K562 (cell line): ENCODE results near the gene WFIKKN2. TPM values are rescaled to one million over a fixed set of nuclear protein-coding genes. Genes with fewer than 3 reads are reported as not detected.

Experiments
- ATAC-seq: fragments of 200-7000 bp; cut with Tn5 transposase; 3 replicates; pipeline ENCODE4 v1.9.1; 2020; ENCODE audit warnings: moderate library complexity
- BruUV-seq: library from RNA; stranded (reverse); fragments of 400-500 nt; replicated peaks from 2 replicates; lab custom pipeline; 2021; lab: Mats Ljungman, UMichigan
- CTCF ChIA-PET: fragments of 300-600 bp; formaldehyde crosslinking; extraction: SDS; loops from one replicate; lab custom pipeline; 2021; ENCODE audit warnings: low intra/inter-chr PET ratio; lab: Yijun Ruan, JAX
- POLR2A ChIA-PET: fragments of 300-600, 350-650 bp; sonication (Branson Sonifier 250); formaldehyde crosslinking; extraction: SDS; loops from one replicate; lab custom pipeline; 2021; ENCODE audit warnings: antibody characterized with exemption, inconsistent platforms; lab: Yijun Ruan, JAX
- DNase-seq, 4 experiments: peaks; one replicate each; pipeline versions ENCODE4 v3.0.0 to v3.0.0-alpha.2; 2011 to 2018; ENCODE audit warnings: low spot score in 3 of 4, mixed read lengths in 3 of 4; ENCODE audit errors: extremely low read depth in 1 of 4
- FAIRE-seq: peaks from 2 replicates; lab custom pipeline; 2011; peaks lifted over from hg19 to GRCh38; lab: Jason Lieb, UNC
- H2AFZ ChIP-seq: 2 replicates; pipeline ENCODE4 v1.6.0; 2011; ENCODE audit warnings: low read depth, low read length, control low read depth, inconsistent platforms
- H3K27ac ChIP-seq: fragments of 200-600 bp; 3 replicates; pipeline ENCODE4 v1.8.0; 2011; ENCODE audit warnings: low read depth, mild to moderate bottlenecking, control low read depth, inconsistent platforms, low read length, moderate library complexity, mixed read lengths; ENCODE audit errors: extremely low read depth
- H3K27me3 ChIP-seq, 2 experiments: fragments of 300-600 bp in 1 of 2; 2 replicates in 1 of 2; 3 replicates in 1 of 2; pipeline versions ENCODE4 v1.6.0 to v1.8.0; 2011; ENCODE audit warnings: inconsistent platforms in 2 of 2, low read length in 2 of 2, mild to moderate bottlenecking in 1 of 2, mixed read lengths in 1 of 2, moderate library complexity in 1 of 2; ENCODE audit not compliant: control insufficient read depth in 2 of 2, insufficient read depth in 2 of 2
- H3K36me3 ChIP-seq: fragments of 300-600 bp; 3 replicates; pipeline ENCODE4 v1.8.0; 2011; ENCODE audit warnings: mild to moderate bottlenecking, low read length, inconsistent platforms; ENCODE audit not compliant: control insufficient read depth, insufficient read depth
- H3K4me1 ChIP-seq, 2 experiments: fragments of 200-600 bp in 1 of 2; replicated peaks in 1 of 2; 2 replicates in 1 of 2; 3 replicates in 1 of 2; pipeline versions ENCODE4 v1.5.1 to v1.8.0; 2011; ENCODE audit warnings: inconsistent platforms in 2 of 2, low read length in 2 of 2, mild to moderate bottlenecking in 1 of 2, mixed read lengths in 1 of 2, moderate library complexity in 1 of 2; ENCODE audit not compliant: control insufficient read depth in 2 of 2, insufficient read depth in 2 of 2
- H3K4me2 ChIP-seq: 2 replicates; pipeline ENCODE4 v1.6.1; 2011; ENCODE audit warnings: low read length, control low read depth, inconsistent platforms, mixed read lengths; ENCODE audit not compliant: insufficient read depth
- H3K4me3 ChIP-seq: fragments of 200-600 bp; sonication (generic), shearing (Covaris generic); 2 replicates; pipeline ENCODE4 v1.5.1; 2016; ENCODE audit warnings: control low read depth, inconsistent platforms
- H3K79me2 ChIP-seq: fragments of 200-600 bp; 3 replicates; pipeline ENCODE4 v1.8.0; 2011; ENCODE audit warnings: low read length, inconsistent platforms; ENCODE audit not compliant: control insufficient read depth, insufficient read depth
- H3K9ac ChIP-seq, 2 experiments: 2 replicates each; pipeline versions ENCODE4 v1.6.0 to v1.6.1; 2011; ENCODE audit warnings: low read depth in 2 of 2, low read length in 2 of 2, control low read depth in 1 of 2, inconsistent platforms in 1 of 2, mild to moderate bottlenecking in 1 of 2, mixed read lengths in 1 of 2; ENCODE audit not compliant: insufficient read depth in 1 of 2
- H3K9me1 ChIP-seq: one replicate; pipeline ENCODE4 v1.6.0; 2011; ENCODE audit warnings: inconsistent platforms, mild to moderate bottlenecking, low read length, moderate library complexity; ENCODE audit not compliant: control insufficient read depth, insufficient read depth
- H3K9me3 ChIP-seq: replicated peaks from 2 replicates; pipeline ENCODE4 v1.5.1; 2011; ENCODE audit warnings: low read depth, low read length, inconsistent platforms; ENCODE audit not compliant: control insufficient read depth, insufficient read depth
- H4K20me1 ChIP-seq: replicated peaks from 2 replicates; pipeline ENCODE4 v1.6.1; 2011; ENCODE audit warnings: low read length, inconsistent platforms, mixed read lengths; ENCODE audit not compliant: control insufficient read depth, insufficient read depth
- BHLHE40 ChIP-seq: IDR thresholded peaks from 2 replicates; pipeline ENCODE4 v1.6.1; 2011; ENCODE audit warnings: low read length, improper control_type of control experiment
- CHD2 ChIP-seq: IDR thresholded peaks from 2 replicates; pipeline ENCODE4 v1.6.1; 2011; ENCODE audit warnings: low read depth, low read length
- ESRRA ChIP-seq: fragments of 450-650 bp; IDR thresholded peaks from 2 replicates; pipeline ENCODE4 v1.6.1; 2014; ENCODE audit warnings: low read depth, mild to moderate bottlenecking, moderate library complexity, borderline replicate concordance
- HSF4 ChIP-seq: fragments of 250-450 bp; sonication (Bioruptor Pico); IDR thresholded peaks from 2 replicates; pipeline ENCODE4 v2.1.2; 2022; ENCODE audit warnings: mild to moderate bottlenecking, moderate library complexity, borderline replicate concordance
- KLF13 ChIP-seq: fragments of 450-650 bp; IDR thresholded peaks from 2 replicates; pipeline ENCODE4 v1.6.1; 2016; ENCODE audit warnings: missing genetic modification characterization, low read depth, mild to moderate bottlenecking, missing compliant biosample characterization, moderate library complexity, borderline replicate concordance
- NCOA4 ChIP-seq: fragments of 450-650 bp; IDR thresholded peaks from 2 replicates; pipeline ENCODE4 v1.6.1; 2018; ENCODE audit warnings: mild to moderate bottlenecking; ENCODE audit not compliant: partially characterized antibody
- NFIC ChIP-seq: fragments of 450-650 bp; IDR thresholded peaks from 2 replicates; pipeline ENCODE4 v1.6.1; 2017; ENCODE audit warnings: mild to moderate bottlenecking, inconsistent platforms
- OTX1 ChIP-seq: fragments of 450-650 bp; formaldehyde crosslinking; IDR thresholded peaks from 2 replicates; pipeline ENCODE4 v1.4.0; 2022; ENCODE audit warnings: mild to moderate bottlenecking
- PCBP1 ChIP-seq: fragments of 200-400 bp; formaldehyde crosslinking; IDR thresholded peaks from 2 replicates; pipeline ENCODE4 v1.6.1; 2018; ENCODE audit warnings: mild to moderate bottlenecking, low read depth, low read length; ENCODE audit not compliant: poor library complexity, severe bottlenecking
- PML ChIP-seq: IDR thresholded peaks from 2 replicates; pipeline ENCODE4 v1.6.1; 2012; ENCODE audit warnings: low read length, inconsistent platforms
- RNF2 ChIP-seq: sonication (generic); IDR thresholded peaks from 2 replicates; pipeline ENCODE4 v1.6.1; 2016
- TSC22D4 ChIP-seq: fragments of 450-650 bp; IDR thresholded peaks from 2 replicates; pipeline ENCODE4 v1.6.1; 2016; ENCODE audit warnings: missing genetic modification characterization, missing biosample characterization, control low read depth
- ZNF134 ChIP-seq: fragments of 250-450 bp; sonication (Bioruptor Pico); conservative IDR thresholded peaks from 2 replicates; pipeline ENCODE4 v1.4.0; 2020
- ZNF184 ChIP-seq: sonication (generic); formaldehyde crosslinking; IDR thresholded peaks from 2 replicates; pipeline ENCODE4 v1.5.0; 2020; ENCODE audit warnings: missing genetic modification reagents
- ZNF408 ChIP-seq: fragments of 250-450 bp; sonication (Bioruptor Pico); IDR thresholded peaks from 2 replicates; pipeline ENCODE4 v1.4.0; 2020; ENCODE audit warnings: low read depth, mild to moderate bottlenecking, moderate library complexity
- WGBS: fragments of 100-300 bp; shearing (Covaris generic); methylation state at CpG from one replicate; pipeline ENCODE4 v1.1.6; 2016; ENCODE audit warnings: low coverage, mixed read lengths; ENCODE audit not compliant: insufficient coverage; ENCODE audit errors: missing lambda C conversion rate; 5-methylcytosine and 5-hydroxymethylcytosine counted together
- in situ Hi-C: fragments of 300-500 bp; cut with MboI; formaldehyde crosslinking; loops from 4 replicates; pipeline ENCODE4 v1.15.0; 2018; ENCODE audit warnings: inconsistent platforms, mixed read lengths
- intact Hi-C: fragments of 100-400 bp; cut with micrococcal nuclease; formaldehyde crosslinking; loops from 2 replicates; pipeline ENCODE4 v1.14.2; 2022
- polyA plus RNA-seq, 8 experiments: library from polyadenylated mRNA; depleted of rRNA in 4 of 8; stranded (reverse) in 5 of 8; unstranded in 3 of 8; fragments of >200 nt; fragmentation: Nextera tagmentation in 2 of 8; fragmentation: Illumina TruSeq in 1 of 8; extraction: Ambion mirVana in 2 of 8; extraction: Trizol in 1 of 8; gene quantifications; 2 replicates each; pipeline versions ENCODE4 v1.2.1 to v1.2.3, GENCODE V29; 2011 to 2014; ENCODE audit warnings: inconsistent platforms in 1 of 8, missing spikeins in 1 of 8
- total RNA-seq, 7 experiments: library from RNA; depleted of rRNA in 6 of 7; stranded (reverse); fragments of >200 nt in 6 of 7; fragmentation: Illumina TruSeq in 2 of 7; extraction: Trizol in 2 of 7; gene quantifications; 2 replicates each; pipeline versions ENCODE4 v1.2.1 to v1.2.3, GENCODE V29; 2011 to 2021; ENCODE audit warnings: low replicate concordance in 1 of 7
- TF ChIP-seq, protein P1 (sequence below), 2 experiments: fragments of 450-650 bp; conservative IDR thresholded peaks; 2 replicates each; pipeline ENCODE4 v1.6.1; 2017; ENCODE audit warnings: mild to moderate bottlenecking in 2 of 2, moderate library complexity in 2 of 2
- TF ChIP-seq, protein P2 (sequence below): fragments of 250-450 bp; sonication (Bioruptor Pico); IDR thresholded peaks from 2 replicates; pipeline ENCODE4 v1.8.0; 2021; ENCODE audit warnings: moderate library complexity, mild to moderate bottlenecking, inconsistent platforms
- TF ChIP-seq, protein P3 (sequence below): fragments of 250-450 bp; sonication (Bioruptor Pico); IDR thresholded peaks from 2 replicates; pipeline ENCODE4 v1.4.0; 2020

Gene WFIKKN2
- total and polyA plus RNA-seq, 9 of the 15 experiments (the other 6 are each of a cell fraction or from before 2014, with no cell fraction given) = 0.07 TPM; not detected in 8

DNA sequence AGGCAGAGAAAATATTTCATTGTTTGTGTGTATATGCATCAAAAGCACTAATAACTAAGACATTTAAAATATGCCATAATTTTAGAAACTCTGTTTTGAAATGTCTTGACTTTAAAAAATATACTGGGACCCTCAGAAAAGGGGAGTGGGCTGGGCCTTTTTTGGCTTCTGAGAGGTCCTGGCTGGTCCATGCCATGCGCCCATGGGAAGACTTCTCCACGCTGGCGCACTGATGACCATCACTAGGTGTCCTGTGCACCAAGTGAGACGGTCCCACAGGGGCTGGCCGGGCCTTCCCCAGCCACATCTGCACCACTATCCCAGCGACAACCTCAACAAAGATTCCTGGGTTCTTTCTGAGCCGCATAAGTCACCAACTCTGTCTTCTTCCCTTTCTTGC is 27.0 kb upstream of the WFIKKN2 start (continued):
- TF ChIP-seq ZNF184 (no peak), ESRRA (no peak), HSF4 (CRISPR knock-in tag) (no peak)

DNA sequence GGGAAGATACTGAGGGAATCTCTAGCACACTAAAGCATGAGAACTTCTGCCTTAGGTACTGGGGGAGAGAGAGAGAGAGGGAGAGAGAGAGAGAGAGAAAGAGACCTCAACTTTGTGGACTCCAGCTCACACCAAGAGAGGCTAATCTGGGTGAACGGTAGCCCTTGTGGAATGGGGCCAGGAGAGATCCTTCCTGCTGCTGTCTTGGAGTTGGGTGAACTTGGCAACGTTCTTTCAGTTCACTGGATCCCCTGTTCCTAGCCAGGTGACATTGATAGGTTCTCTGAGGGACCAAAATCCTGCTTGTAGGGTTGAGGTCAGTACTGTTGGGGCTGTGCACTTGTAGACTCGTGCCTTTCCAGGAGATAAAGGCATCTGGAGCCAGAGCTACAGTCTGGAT is 26.5 kb upstream of the WFIKKN2 start:
- ATAC-seq (no peak), FAIRE-seq (no peak), DNase-seq (no peak)
- no peak overlapping the region for H3K27ac ChIP-seq
- H3K4me1 ChIP-seq = peaks cover 0 to 3% of the 10 kb centered on the region in 2 experiments; a peak in 1 of 5 replicates
- in situ Hi-C loops = no loop called here
- H3K9me1 ChIP-seq = no peaks in the 10 kb centered on the region
- no TSS peak for BruUV-seq
- intact Hi-C loops = no loop called here
- H3K4me3 ChIP-seq = no peak overlapping the region
- CTCF ChIA-PET = no interaction called here
- no peak overlapping the region for H3K4me2 ChIP-seq
- H4K20me1 ChIP-seq = no peaks in the 10 kb centered on the region
- H3K9me3 ChIP-seq = no peaks in the 10 kb centered on the region; the same call in 1 of the 2 replicates
- peak overlapping the region in 1 of 2 experiments; percentile 22; a peak in 1 of 4 replicates for H3K9ac ChIP-seq
- no peaks in the 10 kb centered on the region for H3K79me2 ChIP-seq
- WGBS = 7% methylated on average over 3 of the region's 3 CpGs
- H2AFZ ChIP-seq = peak overlapping the region; percentile 34; the same call in 1 of the 2 replicates
- peaks cover 3 to 7% of the 10 kb centered on the region in 2 experiments; a peak in 4 of 5 replicates for H3K27me3 ChIP-seq
- no peaks in the 10 kb centered on the region for H3K36me3 ChIP-seq
- POLR2A ChIA-PET = interaction anchor here (0.6 to 1.4 kb wide), 4 partner anchors 8 to 51 kb away, joined by 3 to 5 read pairs (median 3); no protein-coding TSS in a partner anchor
- TF ChIP-seq RNF2 = no peak
- TF ChIP-seq CHD2 = no peak
- no peak for TF ChIP-seq ZNF134 (CRISPR knock-in tag)
- TF ChIP-seq, protein P1, sequence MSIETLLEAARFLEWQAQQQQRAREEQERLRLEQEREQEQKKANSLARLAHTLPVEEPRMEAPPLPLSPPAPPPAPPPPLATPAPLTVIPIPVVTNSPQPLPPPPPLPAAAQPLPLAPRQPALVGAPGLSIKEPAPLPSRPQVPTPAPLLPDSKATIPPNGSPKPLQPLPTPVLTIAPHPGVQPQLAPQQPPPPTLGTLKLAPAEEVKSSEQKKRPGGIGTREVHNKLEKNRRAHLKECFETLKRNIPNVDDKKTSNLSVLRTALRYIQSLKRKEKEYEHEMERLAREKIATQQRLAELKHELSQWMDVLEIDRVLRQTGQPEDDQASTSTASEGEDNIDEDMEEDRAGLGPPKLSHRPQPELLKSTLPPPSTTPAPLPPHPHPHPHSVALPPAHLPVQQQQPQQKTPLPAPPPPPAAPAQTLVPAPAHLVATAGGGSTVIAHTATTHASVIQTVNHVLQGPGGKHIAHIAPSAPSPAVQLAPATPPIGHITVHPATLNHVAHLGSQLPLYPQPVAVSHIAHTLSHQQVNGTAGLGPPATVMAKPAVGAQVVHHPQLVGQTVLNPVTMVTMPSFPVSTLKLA (conservative IDR thresholded peaks at IDR 0.05) = no peak
- TF ChIP-seq TSC22D4 (tag) = no peak
- no peak for TF ChIP-seq NFIC
- no peak for TF ChIP-seq BHLHE40
- no peak for TF ChIP-seq NCOA4
- no peak for TF ChIP-seq ZNF408 (CRISPR knock-in tag)
- TF ChIP-seq, protein P2, sequence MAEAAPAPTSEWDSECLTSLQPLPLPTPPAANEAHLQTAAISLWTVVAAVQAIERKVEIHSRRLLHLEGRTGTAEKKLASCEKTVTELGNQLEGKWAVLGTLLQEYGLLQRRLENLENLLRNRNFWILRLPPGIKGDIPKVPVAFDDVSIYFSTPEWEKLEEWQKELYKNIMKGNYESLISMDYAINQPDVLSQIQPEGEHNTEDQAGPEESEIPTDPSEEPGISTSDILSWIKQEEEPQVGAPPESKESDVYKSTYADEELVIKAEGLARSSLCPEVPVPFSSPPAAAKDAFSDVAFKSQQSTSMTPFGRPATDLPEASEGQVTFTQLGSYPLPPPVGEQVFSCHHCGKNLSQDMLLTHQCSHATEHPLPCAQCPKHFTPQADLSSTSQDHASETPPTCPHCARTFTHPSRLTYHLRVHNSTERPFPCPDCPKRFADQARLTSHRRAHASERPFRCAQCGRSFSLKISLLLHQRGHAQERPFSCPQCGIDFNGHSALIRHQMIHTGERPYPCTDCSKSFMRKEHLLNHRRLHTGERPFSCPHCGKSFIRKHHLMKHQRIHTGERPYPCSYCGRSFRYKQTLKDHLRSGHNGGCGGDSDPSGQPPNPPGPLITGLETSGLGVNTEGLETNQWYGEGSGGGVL (CRISPR knock-in tag) = no peak
- TF ChIP-seq PML = no peak
- TF ChIP-seq OTX1 (CRISPR knock-in tag) = no peak
- TF ChIP-seq, protein P3, sequence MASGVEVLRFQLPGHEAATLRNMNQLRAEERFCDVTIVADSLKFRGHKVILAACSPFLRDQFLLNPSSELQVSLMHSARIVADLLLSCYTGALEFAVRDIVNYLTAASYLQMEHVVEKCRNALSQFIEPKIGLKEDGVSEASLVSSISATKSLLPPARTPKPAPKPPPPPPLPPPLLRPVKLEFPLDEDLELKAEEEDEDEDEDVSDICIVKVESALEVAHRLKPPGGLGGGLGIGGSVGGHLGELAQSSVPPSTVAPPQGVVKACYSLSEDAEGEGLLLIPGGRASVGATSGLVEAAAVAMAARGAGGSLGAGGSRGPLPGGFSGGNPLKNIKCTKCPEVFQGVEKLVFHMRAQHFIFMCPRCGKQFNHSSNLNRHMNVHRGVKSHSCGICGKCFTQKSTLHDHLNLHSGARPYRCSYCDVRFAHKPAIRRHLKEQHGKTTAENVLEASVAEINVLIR (CRISPR knock-in tag) = no peak
- no peak for TF ChIP-seq KLF13 (tag)
- TF ChIP-seq PCBP1 = no peak
